Left renal pelvis (tissue), 4 donors: Measurements from ENCODE around the gene C11orf54. TPM values are rescaled to one million over a fixed set of nuclear protein-coding genes. Genes with fewer than 3 reads are reported as not detected.

Experiments
- polyA plus RNA-seq, 4 donors: library from polyadenylated mRNA; unstranded; fragments of 120-200 nt; gene quantifications; one replicate each; pipeline ENCODE4 v1.2.1, GENCODE V29; 2013; ENCODE audit not compliant: insufficient read length in 4 of 4

The C11orf54 gene
- polyA plus RNA-seq, 4 donors, result 44.3 to 224 (median 177) TPM

Other genes with a start within 250 kb of the C11orf54 start
- 10 to 100 TPM; 15.5 to 20.5 (median 16.1) TPM for gene SMCO4, start 198.3 kb upstream of the C11orf54 start, polyA plus RNA-seq
- gene CEP295, start 80.0 kb upstream of the C11orf54 start, polyA plus RNA-seq, result 10 to 100 TPM; 15.4 to 24.2 (median 21.4) TPM
- 100 to 1,000 TPM; 102 to 178 (median 145) TPM for gene TAF1D, start 177 bp upstream of the C11orf54 start, polyA plus RNA-seq
- 10 to 100 TPM; 30.5 to 57.0 (median 40.3) TPM for gene MED17, start 42.6 kb downstream of the C11orf54 start, polyA plus RNA-seq
- gene VSTM5, start 108.9 kb downstream of the C11orf54 start, polyA plus RNA-seq, result 1 to 10 TPM; 1.2 to 2.6 (median 1.9) TPM